T-helper 1 cell treated with Interleukin-12 subunit alpha and Interleukin-12 subunit beta and Interleukin-4 antibody, amounts not matched to agents 30 μg/mL and 1 μg/mL, for 36 hours (primary cell): ENCODE results near the gene NRSN1.
"Not testable (repeated sequence)": the region's sequence is repeated elsewhere in the genome, so short reads cannot be mapped to it uniquely, and the experiment has no call there.

Experiments
- H3K27ac Mint-ChIP-seq: one replicate; pipeline ENCODE4 v1.8.0; 2021; ENCODE audit warnings: mild to moderate bottlenecking, mixed read lengths
- H3K27me3 Mint-ChIP-seq: one replicate; pipeline ENCODE4 v1.8.0; 2021; ENCODE audit warnings: low read depth, mixed read lengths
- H3K36me3 Mint-ChIP-seq: one replicate; pipeline ENCODE4 v1.8.0; 2021; ENCODE audit warnings: low read depth, mixed read lengths
- H3K4me1 Mint-ChIP-seq: one replicate; pipeline ENCODE4 v1.8.0; 2021; ENCODE audit warnings: low read depth, mixed read lengths
- H3K4me3 Mint-ChIP-seq: one replicate; pipeline ENCODE4 v1.8.0; 2021; ENCODE audit warnings: mild to moderate bottlenecking, moderate library complexity, mixed read lengths
- H3K9me3 Mint-ChIP-seq: one replicate; pipeline ENCODE4 v1.8.0; 2021; ENCODE audit warnings: mixed read lengths

NRSN1 gene

DNA sequence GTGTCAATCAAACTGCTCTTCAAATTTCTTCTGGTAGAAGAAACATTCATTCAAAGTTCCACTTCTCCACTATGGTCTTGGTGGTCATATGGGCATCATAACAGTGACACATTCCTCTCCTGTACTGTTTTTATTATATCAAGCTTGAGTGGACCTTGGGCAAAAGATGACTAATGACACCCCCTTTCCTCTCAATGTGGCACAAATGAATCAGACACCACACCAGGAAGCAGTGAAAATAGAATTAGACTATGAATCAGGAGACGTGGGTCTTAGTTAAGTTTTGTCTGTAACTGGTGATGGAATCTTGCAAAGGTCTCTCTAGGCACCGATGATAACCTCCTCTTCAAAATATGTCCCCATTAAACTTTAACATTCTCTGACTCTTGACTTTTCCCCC is 9.0 kb upstream of the NRSN1 start:
- H3K4me3 Mint-ChIP-seq: no peak overlapping the region
- no peaks in the 10 kb centered on the region for H3K4me1 Mint-ChIP-seq
- no peak overlapping the region for H3K27ac Mint-ChIP-seq
- H3K9me3 Mint-ChIP-seq: no peaks in the 10 kb centered on the region
- H3K36me3 Mint-ChIP-seq: no peaks in the 10 kb centered on the region
- no peaks in the 10 kb centered on the region for H3K27me3 Mint-ChIP-seq

DNA sequence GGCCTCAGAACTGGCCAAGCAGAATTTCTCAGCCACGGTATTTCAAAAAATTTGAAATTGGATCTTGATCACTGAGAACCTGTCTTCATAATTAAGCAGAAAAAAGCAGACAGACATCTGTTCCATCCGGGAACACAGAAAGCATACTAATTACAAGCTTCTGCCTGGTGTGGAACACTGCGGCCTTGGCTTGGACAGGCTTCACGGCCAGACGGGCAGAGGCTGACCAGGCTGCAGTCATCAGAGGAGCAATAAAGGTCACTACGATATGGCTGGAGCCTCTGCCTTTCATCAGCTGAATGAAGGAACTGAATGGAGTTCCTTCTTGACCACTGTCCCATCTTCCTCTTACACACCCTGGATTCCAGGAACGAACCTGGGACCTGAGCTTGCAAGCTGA is 3.9 kb upstream of the NRSN1 start:
- Mint-ChIP-seq H3K4me3 (no peak overlapping the region), H3K27me3 (peaks cover 9% of the 10 kb centered on the region), H3K9me3 (peaks cover 3% of the 10 kb centered on the region), H3K4me1 (no peaks in the 10 kb centered on the region), H3K27ac (no peak overlapping the region), H3K36me3 (no peaks in the 10 kb centered on the region)

DNA sequence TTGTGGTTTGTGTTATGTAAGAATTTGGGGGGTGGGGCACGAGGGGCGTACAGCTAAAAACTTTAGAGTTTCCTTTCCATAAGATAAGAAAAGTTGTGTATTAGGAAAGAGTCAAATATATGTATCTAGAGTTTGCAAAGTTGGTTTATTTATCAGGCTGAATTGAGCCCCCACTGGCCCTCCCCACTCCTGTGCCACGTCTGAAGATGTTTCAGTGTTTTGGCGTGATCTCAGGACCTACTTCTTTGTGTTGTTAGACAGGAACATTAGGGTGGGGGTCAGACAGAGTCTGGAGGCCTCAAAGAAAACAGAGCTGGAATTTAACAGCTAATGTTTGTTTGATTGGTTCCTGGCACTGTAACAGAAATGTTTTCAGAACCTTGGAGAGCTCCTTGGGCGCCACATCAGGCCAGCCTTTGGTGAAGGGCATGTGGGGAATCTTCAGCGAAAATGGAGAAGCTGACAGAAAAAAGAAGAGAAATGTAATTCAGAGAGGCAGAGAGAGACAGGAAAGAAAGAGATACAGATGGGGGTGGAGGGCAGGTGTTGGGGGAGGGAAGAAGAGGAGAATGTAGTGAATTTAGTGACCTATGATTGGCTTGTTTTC is 674 bp downstream of the NRSN1 start:
- Mint-ChIP-seq H3K27ac (no peak overlapping the region), H3K36me3 (no peaks in the 10 kb centered on the region), H3K4me1 (no peaks in the 10 kb centered on the region), H3K9me3 (peaks cover 3% of the 10 kb centered on the region), H3K27me3 (peaks cover 9% of the 10 kb centered on the region), H3K4me3 (no peak overlapping the region)

- Mint-ChIP-seq H3K9me3 (peaks cover 3% of the 10 kb centered on the region), H3K4me3 (no peak overlapping the region), H3K4me1 (no peaks in the 10 kb centered on the region), H3K27ac (no peak overlapping the region), H3K36me3 (no peaks in the 10 kb centered on the region), H3K27me3 (peaks cover 9% of the 10 kb centered on the region)
Observed at GRCh38 chr6:24127316-24127715, 1.3 kb downstream of the NRSN1 start.

- Mint-ChIP-seq H3K4me1 (no peaks in the 10 kb centered on the region), H3K9me3 (peaks cover 2% of the 10 kb centered on the region), H3K36me3 (no peaks in the 10 kb centered on the region), H3K27me3 (peaks cover 2% of the 10 kb centered on the region), H3K4me3 (no peak overlapping the region), H3K27ac (no peak overlapping the region)
Observed at GRCh38 chr6:24131751-24132150, 5.7 kb downstream of the NRSN1 start.

DNA sequence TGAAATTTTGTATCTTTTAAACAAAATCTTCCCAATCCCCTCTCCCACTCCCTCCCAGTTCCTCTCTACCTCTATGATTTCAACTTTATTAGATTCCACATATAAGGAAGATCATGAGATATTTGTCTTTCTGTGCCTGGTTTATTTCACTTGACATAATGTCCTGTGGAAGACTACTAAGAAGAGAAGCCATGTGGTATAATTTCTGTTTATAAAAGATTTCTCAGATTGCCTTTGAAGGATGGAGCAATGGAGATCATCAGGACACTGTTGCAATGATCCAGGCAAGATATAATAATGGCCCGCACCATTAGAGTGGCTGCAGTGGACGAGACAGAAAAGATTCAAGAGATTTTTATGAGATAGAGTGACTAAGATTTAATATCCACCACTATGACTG is 13.1 kb downstream of the NRSN1 start:
- Mint-ChIP-seq H3K36me3 (no peaks in the 10 kb centered on the region), H3K27me3 (no peaks in the 10 kb centered on the region), H3K4me1 (no peaks in the 10 kb centered on the region), H3K27ac (no peak overlapping the region), H3K9me3 (no peaks in the 10 kb centered on the region), H3K4me3 (no peak overlapping the region)

DNA sequence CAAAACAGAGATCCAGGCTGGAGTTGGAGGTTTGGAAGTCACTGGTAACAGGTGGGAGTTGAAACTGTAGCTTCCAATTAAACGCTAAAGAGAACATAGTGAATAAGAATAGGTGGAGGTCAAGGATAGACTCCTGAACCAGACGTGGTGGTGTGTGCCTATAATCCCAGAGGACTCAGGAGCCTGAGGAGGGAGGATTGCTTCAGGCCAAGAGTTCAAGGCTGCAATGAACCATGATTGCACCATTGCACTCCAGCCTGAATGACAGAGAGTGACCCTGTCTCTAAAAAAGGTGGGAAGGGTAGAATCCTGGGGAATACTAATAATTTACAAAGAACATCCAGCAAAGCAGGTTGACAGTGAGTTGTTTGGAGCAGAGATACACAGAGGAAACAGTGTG is 13.6 kb downstream of the NRSN1 start:
- no peaks in the 10 kb centered on the region for H3K27me3 Mint-ChIP-seq
- no peak overlapping the region for H3K4me3 Mint-ChIP-seq
- H3K4me1 Mint-ChIP-seq: no peaks in the 10 kb centered on the region
- H3K9me3 Mint-ChIP-seq: no peaks in the 10 kb centered on the region
- no peak overlapping the region for H3K27ac Mint-ChIP-seq
- no peaks in the 10 kb centered on the region for H3K36me3 Mint-ChIP-seq

DNA sequence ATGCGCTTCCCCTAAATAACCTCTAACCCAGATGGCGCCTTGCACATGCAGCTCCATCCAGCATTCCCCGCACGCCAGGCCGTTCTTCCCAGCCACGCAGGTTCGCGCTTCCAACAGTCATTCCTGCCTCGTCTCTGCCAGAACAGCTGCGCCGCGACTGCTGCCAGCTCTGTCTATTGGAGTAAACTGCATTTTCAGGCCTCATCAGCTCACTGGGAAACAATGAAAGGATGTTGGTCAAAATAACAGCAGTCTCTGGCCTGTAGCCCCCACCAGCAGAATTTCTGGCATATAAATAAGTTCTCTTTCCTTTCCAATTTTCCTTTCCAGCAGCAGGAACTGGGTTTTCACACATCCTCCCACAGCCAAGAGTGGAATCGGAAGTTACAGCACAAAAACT is 14.6 kb downstream of the NRSN1 start:
- no peaks in the 10 kb centered on the region for H3K9me3 Mint-ChIP-seq
- no peaks in the 10 kb centered on the region for H3K4me1 Mint-ChIP-seq
- H3K4me3 Mint-ChIP-seq: no peak overlapping the region
- no peak overlapping the region for H3K27ac Mint-ChIP-seq
- H3K27me3 Mint-ChIP-seq: no peaks in the 10 kb centered on the region
- no peaks in the 10 kb centered on the region for H3K36me3 Mint-ChIP-seq

- H3K27me3 Mint-ChIP-seq, H3K4me1 Mint-ChIP-seq, H3K36me3 Mint-ChIP-seq, H3K27ac Mint-ChIP-seq, H3K4me3 Mint-ChIP-seq, H3K9me3 Mint-ChIP-seq: not testable (repeated sequence)
Observed at GRCh38 chr6:24142733-24143132, 16.7 kb downstream of the NRSN1 start.

DNA sequence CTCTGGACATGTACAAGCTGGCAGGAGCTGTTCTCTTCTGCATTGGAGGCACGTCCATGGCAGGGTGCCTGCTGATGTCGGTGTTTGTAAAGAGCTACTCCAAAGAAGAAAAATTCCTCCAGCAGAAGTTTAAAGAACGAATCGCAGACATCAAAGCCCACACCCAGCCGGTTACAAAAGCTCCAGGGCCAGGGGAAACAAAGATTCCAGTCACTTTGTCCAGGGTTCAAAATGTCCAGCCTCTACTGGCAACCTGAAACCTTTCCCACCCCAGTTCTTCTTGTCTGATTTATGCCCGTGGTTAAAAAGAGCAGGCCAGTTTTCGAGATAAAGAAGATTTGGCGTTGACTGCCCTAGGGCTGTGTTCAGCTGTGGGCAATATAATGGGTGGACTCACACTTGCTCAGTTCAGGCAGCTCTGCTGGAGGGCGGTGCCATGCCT is 19.7 kb downstream of the NRSN1 start:
- no peaks in the 10 kb centered on the region for H3K9me3 Mint-ChIP-seq
- H3K4me1 Mint-ChIP-seq: no peaks in the 10 kb centered on the region
- H3K36me3 Mint-ChIP-seq: no peaks in the 10 kb centered on the region
- no peak overlapping the region for H3K4me3 Mint-ChIP-seq
- H3K27me3 Mint-ChIP-seq: no peaks in the 10 kb centered on the region
- no peak overlapping the region for H3K27ac Mint-ChIP-seq

DNA sequence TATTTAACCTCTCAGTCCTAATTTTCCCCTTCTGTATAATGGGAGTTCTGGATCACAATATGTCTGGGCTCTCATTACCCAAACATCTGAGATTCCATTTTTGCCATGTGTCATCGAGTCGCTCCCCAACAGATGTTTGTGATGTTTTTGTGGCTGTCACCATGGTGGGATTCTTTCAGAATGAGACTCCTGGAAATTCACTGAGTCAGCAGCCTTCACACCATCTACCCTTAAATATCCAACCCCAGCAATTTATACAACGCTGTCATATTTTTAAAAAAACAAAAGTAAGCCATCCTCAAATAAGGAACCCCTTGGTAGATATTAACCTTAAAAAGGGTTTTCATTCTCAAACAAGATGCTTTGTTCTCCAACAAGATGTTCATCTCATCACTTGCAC is 20.9 kb downstream of the NRSN1 start:
- Mint-ChIP-seq H3K9me3 (no peaks in the 10 kb centered on the region), H3K27me3 (no peaks in the 10 kb centered on the region), H3K27ac (no peak overlapping the region), H3K4me3 (no peak overlapping the region), H3K4me1 (no peaks in the 10 kb centered on the region), H3K36me3 (no peaks in the 10 kb centered on the region)

DNA sequence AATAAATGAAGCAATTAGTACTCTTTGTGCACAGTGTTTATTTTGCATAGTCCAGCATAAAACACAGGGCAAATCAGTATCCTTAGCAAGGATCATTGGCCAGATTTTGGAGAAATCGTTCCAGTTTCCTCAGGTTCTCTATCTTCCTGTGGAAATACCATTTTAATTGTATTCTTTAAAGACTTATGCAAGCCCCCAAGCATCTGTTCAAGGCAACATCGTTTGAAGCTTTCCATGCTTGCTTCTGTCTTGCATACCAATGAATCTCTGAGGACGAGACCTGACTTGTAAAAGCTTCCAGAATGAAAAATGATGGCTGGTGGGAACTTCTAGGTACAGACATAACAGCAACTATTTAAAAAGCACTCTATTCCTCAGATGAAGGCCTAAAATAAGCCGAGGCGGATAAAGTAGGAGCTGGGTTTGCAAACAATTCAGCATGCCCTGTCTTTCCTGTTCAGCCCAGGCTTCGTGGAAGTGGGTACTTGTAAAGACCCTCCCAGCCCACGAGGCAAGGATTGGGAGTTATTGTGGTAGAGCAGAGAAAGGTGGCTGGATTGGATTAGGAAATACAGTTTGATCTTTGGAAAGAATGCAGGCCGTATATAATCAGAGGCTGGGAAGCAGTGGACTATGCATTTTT is 21.6 kb downstream of the NRSN1 start:
- Mint-ChIP-seq H3K27me3 (no peaks in the 10 kb centered on the region), H3K36me3 (no peaks in the 10 kb centered on the region), H3K4me1 (no peaks in the 10 kb centered on the region), H3K9me3 (no peaks in the 10 kb centered on the region), H3K4me3 (no peak overlapping the region), H3K27ac (no peak overlapping the region)

GRCh38 chr6:24148154-24148570 is 22.1 kb downstream of the NRSN1 start:
- Mint-ChIP-seq H3K36me3 (no peaks in the 10 kb centered on the region), H3K27ac (no peak overlapping the region), H3K27me3 (no peaks in the 10 kb centered on the region), H3K4me1 (no peaks in the 10 kb centered on the region), H3K9me3 (no peaks in the 10 kb centered on the region), H3K4me3 (no peak overlapping the region)

DNA sequence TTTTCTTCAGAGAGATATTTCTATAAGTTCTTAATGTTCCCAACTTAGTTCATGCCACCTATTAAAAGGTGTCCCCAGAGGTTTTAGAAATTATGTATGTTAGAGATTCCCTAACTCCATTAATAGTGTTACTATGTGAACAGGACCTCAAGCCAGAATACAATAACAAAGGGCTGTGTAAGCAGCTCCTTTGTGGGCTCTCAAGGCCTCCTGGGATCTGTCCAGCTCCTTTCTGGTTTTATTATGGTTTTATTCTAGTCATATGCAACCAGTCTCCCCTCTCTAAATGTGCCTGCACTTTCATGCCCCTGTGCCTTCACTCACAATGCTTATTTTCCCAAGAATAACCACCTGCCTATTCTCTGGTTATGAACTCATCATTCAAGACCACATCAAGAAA is 22.7 kb downstream of the NRSN1 start:
- Mint-ChIP-seq H3K36me3 (no peaks in the 10 kb centered on the region), H3K4me3 (no peak overlapping the region), H3K27me3 (no peaks in the 10 kb centered on the region), H3K9me3 (no peaks in the 10 kb centered on the region), H3K27ac (no peak overlapping the region), H3K4me1 (no peaks in the 10 kb centered on the region)

DNA sequence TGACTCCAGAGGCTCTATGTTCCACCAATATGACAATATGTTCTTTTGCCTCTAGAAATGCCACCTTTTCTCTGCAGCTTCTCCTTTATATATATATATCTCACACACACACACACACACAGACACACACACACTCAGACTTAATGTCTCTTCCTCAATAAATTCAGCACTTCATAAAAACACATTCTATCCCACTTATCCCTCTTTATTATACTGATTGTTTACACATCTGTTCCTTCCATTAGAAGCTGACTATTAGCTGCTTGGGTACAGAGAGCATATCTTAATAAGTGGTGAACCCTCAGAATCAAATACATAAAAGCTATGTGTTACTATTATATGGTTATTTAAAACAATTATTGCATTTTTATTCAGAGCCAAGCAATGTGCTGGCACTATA is 23.3 kb downstream of the NRSN1 start:
- Mint-ChIP-seq H3K9me3 (no peaks in the 10 kb centered on the region), H3K36me3 (no peaks in the 10 kb centered on the region), H3K27me3 (no peaks in the 10 kb centered on the region), H3K4me1 (no peaks in the 10 kb centered on the region), H3K27ac (no peak overlapping the region), H3K4me3 (no peak overlapping the region)

GRCh38 chr6:24149836-24150235 is 23.8 kb downstream of the NRSN1 start:
- no peaks in the 10 kb centered on the region for H3K36me3 Mint-ChIP-seq
- H3K27me3 Mint-ChIP-seq: no peaks in the 10 kb centered on the region
- no peak overlapping the region for H3K4me3 Mint-ChIP-seq
- no peaks in the 10 kb centered on the region for H3K4me1 Mint-ChIP-seq
- no peaks in the 10 kb centered on the region for H3K9me3 Mint-ChIP-seq
- H3K27ac Mint-ChIP-seq: no peak overlapping the region
